Right renal cortex interstitium (tissue), 3 donors: ENCODE data around the gene PTTG1. TPM values are rescaled to one million over a fixed set of nuclear protein-coding genes. Genes with fewer than 3 reads are reported as not detected.

ENCODE experiments used
- DNase-seq, 3 donors: peaks; one replicate each; pipeline ENCODE4 v3.0.0-alpha.2; 2013; ENCODE audit warnings: low read depth in 3 of 3, low spot score in 2 of 3
- polyA plus RNA-seq, 3 donors: library from polyadenylated mRNA; unstranded; fragments of 120-200 nt; gene quantifications; one replicate each; pipeline ENCODE4 v1.2.1, GENCODE V29; 2013; ENCODE audit not compliant: insufficient read length in 3 of 3

Gene PTTG1
- 10 to 100 TPM; 68.5 to 72.3 (median 71.7) TPM for polyA plus RNA-seq

DNA sequence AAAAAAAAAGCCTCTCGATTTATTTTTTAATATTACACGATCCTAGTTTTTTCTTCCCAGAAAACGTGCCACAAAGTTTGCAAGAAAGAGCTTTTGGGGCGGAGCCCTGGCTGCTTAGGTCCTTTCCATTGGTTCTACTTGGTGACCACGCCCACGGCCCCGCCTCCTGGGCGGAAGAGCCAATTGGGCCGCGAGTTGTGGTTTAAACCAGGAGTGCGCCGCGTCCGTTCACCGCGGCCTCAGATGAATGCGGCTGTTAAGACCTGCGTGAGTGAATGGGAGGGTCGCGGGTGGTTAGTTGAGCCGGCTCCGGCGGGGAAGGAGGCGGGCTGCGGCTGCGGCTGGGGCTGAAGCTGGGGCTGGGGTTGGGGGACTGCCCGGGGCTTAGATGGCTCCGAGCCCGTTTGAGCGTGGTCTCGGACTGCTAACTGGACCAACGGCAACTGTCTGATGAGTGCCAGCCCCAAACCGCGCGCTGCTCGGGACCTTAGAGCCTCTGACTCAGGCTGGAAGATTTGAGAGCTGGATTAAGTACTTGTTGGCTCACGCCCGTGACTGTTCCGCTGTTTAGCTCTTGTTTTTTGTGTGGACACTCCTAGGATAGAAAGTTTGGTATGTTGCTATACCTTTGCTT is at the start of gene PTTG1:
Gene PTTG1 (plus strand): TSS at position 231 of the 634 bp plus-strand sequence. CDS start 458 bp downstream, outside the sequence.
- peak; percentile 91 to 96 (median 96) for DNase-seq

DNA sequence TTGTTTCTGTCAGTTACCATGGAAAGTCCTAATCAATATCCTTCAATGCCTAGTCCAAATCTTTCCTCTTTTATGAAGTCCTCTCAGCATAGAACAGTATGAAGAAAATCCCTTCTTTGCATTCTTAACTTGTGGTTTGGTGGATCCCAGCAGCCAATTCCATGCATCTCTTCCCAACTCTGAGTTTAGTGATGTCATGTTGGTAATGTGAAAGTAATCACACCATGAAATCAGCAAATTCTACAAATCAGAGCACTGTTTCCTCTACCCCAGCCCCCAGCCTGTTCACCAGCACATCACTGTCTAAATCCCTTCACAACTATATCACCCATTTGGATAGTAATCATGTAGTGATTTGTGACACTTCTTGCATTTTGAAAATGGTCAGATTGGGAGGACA is 46.5 kb upstream of the PTTG1 start:
- no peak for DNase-seq

DNA sequence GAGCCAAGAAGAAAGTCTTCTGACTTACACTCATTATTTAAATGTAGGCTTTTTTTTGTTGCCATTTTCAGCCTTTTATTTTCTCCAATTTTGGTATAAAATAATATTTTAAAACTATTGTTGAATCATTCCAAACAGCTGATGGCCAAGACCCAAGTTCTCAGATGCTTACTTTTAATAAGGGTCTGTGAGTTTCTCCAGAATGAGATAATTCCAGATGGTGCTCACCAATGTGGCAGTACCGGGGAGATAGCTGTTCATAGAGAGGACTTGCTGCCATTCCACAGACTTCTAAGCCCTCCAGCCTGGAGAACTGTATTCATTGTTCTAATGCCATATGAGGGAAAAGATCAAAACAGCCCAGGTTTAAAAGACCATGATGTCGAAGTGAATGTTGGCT is 46.0 kb upstream of the PTTG1 start:
- no peak for DNase-seq

DNA sequence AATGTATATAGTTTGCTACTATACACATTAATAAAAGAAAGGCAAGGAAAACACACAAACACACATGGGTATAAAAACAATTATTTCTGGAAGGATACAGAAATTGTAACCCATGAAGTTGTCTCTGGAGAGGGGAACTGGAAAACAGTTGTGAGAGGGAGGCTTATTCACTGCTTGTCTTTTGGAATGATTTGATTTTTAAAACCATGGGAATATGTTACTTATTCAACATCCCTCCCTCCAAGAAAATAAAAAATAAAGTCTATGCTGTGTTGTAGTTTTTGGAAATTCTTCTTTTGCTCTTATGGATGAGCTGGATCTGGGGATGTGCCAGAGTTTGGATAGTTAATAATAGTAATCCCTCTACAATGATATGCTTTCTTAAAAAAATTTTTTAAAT is 45.2 kb upstream of the PTTG1 start:
- DNase-seq = no peak

DNA sequence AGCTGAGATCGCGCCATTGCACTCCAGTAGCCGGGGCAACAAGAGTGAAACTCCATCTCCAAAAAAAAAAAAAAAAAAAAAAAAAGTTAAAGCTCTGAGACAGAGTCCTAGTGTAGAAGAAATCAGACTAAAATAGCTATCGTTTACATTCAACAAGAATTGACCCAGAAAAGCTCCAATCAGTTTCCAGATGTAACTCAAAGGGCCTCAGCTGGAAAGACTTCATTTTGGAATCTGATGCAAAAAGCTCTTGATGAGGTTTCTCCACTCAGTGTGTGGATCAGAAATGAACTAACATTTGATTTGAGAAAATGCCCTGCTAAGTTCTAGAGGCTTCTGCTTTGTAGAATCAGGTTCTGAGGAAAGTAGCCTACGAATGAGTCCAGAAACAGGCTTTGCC is 44.0 kb upstream of the PTTG1 start:
- no peak for DNase-seq

DNA sequence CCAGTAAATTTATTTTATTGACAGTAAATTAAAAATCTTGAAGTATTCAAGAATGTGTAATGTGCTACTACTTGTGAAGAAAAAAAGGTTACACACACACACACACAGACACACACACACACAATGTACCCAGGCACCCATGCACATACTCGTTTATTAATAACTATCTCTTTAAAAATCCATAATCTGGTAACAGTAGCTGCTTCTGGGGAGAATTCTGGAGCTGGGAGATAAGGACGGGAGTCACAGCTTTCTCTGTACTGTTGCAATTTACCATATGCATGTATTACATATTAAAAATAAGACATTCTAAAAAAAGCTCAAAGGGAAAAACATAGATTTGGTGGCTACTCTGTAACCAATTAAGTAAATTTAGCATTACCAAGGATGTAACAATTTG is 43.3 kb upstream of the PTTG1 start:
- no peak for DNase-seq

DNA sequence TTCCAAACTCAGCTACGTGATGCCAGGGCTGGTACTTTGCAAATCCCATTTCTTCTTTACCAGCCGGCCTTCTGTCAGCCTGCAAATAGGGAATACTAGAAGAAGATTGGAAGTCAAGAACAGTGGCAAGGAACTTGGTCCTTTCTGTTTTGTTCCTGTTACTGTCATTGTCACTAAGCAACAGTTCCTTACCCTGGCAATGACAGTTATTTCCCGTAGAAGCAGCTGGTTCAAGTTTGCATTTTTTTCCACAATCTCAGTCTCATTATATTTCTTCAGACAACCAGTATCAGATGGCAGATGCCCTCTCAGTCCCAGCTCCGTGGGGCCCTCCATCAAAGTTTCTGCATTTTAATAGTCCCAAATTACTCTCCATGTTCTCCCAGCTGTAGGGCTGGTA is 42.1 kb upstream of the PTTG1 start:
- no peak for DNase-seq

DNA sequence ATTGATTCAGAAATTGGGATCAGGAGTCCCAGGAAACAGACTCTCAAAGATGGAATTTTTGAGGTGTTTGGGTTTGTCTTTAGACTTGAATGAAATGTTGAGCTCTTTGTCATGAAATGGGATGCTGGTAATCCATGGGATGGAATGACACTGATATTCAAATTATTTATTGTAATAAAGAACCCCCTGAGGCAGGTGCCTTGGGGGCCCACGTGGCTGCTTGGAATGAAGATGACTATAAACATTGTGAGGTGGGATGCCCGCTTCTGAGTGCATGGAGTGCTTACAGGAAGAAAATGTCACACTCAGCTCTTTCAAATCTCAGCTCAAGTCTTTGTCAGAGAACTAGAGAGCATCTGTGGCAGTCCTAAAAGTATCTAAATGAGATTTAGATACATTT is 41.6 kb upstream of the PTTG1 start:
- DNase-seq = no peak

DNA sequence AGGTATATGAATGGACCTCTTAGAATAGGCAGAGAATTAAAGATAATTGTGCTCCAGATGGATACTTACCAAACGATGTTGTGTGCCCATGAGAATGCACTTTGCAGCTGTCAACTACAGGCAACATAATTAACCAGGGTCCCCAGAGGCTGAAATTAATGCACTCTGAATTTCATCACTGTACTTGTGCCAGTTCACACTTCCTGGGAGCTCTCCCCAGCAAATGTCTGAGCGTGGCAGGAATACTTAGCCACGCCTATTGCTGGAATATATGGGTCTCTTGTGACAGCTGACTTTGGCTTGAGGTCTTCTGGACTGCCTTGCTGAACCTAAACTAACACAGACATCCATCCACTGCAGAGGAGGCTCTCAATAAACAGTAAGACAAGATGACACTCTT is 39.3 kb upstream of the PTTG1 start:
- DNase-seq = no peak

DNA sequence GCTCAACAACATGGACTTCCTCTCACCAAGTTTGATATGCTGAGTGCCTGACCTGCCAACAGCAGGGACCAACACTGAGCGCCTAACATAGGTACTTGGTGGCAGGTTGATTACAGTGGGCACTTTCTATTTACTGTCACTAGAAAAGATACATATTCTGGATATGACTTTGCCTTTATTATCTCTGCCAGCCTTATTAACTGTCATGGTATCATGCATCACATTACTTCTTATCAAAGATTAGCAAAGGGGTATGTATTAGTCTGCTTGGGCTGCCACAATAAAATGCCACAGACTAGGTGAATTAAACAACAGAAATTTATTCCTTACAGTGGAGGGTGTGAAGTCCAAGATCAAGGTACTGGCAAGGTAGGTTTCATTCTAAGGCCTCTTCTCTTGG is 37.0 kb upstream of the PTTG1 start:
- DNase-seq = no peak

DNA sequence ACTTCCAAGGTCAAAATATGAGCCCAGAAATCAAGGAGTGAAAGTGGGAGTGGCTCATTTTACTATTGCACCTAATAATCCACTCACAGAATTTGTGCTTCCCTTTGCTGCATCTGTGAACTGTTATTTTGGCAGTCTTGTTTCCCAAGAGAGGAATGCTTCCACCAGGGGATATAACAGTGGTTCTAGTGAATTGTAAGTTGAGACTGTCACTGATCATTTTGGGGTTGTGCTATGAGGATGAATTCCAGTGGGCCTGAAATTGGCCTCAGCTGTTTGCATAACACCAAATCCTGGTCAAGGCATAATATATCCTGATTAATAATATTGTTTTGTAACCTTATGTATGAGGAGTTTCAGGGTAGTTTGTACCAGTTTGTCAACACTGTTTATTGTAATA is 36.2 kb upstream of the PTTG1 start:
- no peak for DNase-seq

DNA sequence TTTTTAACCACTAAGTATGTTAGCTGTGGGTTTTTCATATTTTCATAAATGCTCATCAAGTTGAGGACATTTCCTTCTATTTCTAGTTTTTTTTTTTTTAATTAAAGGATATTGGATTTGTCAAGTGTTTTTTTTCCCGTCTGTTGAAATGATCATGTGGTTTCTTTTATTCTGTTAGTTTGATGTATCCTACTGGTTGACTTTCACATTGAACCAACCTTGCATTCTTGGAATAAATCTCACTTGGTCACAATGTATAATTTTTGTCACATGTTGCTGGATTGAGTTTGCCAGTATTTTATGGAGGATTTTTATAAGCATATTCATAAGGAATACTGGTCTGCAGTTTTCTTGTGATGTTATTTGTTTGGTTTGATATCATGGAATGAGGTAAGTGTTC is 34.2 kb upstream of the PTTG1 start:
- DNase-seq = no peak

DNA sequence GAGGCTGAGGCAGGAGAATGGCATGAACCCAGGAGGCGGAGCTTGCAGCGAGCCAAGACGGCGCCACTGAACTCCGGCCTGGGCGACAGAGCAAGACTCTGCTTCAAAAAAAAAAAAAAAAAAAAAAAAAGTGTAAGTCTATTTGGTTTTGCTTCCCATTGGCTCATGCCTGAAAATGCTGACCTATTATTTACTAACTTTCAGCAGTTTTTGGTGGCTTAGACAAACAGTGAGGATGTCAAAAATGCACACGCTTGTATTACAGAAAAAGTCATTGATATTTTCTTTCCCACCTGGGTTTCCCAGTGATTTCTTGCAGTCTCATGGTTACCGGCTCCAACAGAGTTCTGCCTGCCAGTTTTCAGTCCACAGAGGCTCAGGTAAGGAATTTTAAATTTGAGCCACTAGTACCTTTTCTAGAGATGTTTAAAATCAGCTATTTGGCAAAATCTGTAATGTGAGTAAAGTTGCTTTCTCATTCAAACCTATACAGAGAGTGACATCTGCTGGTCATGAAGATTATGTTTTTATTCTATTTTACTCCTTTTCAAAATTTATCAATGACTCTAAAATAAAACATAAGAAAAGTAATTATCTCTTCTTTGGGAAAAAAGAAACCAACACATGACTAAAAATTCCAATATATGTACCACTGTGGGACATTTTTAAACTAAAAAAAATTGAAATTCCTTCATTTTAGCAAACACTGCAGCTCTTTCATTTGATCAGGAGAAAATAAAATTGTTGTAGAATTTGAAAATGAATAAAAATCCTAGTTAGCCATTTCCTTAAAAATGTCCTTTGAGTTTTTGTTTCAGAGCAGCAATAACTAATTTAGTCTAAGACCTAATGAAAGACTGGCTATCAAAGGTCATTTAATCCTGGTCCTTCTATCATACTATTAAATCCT is 30.6 kb upstream of the PTTG1 start:
- DNase-seq = no peak

DNA sequence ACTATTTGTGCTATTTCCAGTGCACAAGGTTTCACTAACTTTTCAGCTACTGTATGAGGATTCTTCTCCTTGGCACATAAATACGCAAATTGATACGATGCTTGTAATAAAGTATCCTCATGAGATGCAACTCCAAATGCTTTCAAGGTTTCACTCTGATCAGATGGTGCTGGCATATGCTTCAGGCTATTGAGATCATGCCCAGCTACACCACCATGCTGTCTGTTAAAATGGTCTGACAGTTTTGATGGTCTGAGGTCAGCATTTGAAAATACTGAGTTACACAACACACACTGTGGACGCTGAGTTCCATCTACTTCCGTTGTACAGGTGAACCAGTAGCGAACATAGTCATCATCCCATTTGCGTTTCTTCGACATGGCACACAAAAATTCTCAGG is 26.5 kb upstream of the PTTG1 start:
- no peak for DNase-seq

DNA sequence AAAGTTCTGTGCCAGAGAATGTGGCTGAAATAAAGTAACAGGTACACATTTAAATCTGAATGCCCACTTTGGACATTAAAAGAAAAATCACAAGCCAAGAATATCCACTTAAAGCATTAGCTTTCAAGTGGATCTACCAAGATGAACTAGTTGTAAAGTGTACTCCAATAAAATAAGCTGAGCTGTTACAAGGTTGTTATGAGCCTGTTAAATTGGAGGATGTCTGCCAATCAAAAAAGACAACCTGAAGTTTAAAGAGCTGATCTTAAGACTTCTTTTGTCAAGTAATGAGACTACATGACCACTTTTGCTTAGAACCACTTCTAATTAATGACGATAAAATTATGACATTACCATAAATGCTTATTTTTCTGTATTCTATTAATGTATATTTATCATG is 24.2 kb upstream of the PTTG1 start:
- no peak for DNase-seq

DNA sequence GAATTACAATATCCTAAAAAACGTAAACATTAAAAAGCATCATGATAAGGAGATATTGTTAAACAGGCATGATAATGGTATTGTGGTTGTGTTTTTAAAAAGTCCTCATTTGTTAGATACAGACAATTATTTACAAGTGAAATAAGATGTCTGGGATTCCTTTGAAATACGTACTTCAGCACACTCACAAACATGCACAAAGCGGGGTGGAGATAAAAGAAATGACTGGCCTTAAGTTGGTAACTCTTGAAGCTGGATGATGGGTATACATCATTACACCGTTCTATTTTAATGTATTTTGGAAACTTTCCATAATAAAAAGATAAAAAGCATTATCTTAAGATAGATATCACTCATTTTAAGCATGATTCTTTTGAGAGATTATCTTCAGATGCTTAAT is 22.8 kb upstream of the PTTG1 start:
- DNase-seq = no peak

DNA sequence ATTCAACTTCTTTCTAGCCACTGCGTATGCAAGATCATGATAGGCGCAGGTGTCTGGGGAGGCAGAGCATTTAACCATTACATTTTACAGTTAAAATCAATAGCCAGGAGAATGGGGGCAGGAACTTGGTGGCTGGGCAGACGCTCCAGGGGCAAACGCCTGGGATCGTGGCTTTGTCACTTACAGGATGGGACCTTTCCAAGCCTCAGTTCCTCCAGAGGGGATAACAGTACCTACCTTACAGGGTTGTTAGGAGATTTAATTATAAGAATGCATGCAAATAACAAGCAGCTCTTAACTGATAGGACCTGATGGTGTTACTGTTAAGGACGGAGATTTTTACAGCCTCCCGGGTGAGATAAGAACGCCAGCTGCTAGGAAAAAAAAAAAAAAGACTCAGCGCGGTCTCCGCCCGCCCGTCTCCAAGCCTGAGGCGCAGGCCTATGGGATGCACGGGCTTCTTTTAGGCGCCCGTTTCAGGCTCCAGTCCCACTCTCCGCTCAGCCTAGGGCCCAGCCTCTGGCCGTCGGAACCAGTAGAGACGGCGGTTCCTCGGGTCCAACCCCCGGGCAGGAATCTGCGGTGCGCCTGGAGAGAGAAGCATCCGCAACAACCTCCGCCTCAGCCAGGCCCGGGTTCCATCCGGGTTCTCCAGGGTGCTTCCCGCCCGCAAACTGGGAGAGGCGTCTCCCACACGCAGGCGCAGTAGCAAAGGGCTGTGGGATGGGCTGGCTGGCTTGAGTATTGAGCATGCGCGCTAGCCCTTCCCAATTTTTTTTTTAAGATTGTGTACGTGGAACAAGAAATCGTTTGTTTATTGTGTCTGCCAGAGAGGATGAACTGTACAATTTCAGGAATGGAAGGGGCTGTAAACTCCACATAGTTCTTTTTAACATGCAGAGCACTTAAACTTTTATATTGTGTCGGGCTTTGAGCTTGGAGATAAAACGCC is 22.0 kb upstream of the PTTG1 start, which contains the start of gene FAM200C:
Gene FAM200C (minus strand): TSS at position 653 of the 952 bp plus-strand sequence. CDS start 4,564 bp downstream, outside the sequence.
- peak; percentile 83 to 89 (median 86) for DNase-seq

DNA sequence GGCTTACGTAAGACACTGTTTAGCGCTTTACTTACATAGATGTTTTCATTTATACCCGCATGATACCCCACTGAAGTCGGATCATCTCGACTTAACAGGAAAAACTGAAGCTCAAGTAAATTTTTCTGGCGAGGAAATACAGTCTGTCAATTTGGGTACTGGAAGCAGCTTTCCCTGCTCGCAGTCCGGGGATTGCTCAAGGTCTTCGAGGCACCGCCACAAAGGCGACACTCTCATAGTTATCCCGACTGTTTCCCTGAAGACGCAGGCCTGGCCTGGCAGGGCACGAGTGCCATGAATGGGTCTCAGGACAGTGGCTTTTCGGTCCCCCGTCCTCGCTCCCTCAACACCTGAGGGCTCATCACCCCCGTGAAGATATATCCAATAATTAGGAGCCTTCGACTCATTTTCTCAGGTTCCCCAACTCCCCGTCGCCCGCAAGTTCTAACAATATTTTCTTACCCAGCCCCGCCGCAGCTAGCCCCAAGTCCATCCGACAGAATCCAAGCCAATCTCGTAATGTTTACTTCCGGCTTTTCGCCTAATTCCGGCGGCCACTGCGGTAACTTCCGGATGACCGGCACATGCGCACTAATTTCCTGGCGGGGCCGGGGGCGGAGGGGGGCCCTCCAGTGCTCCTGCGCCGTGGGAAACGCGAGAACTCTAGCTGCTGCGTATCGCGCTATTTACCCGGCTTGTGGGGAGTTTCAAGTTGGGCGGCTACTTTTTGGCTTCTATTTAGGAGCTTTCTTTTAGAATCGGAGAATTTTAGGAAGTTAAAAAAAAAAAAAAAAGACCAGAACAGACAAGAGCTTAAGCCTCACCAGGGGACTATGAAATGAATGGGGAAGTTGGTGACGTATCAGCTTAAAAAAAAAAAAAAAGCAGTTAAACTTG is 2.8 kb upstream of the PTTG1 start, which contains the start of gene SLU7:
Gene SLU7 (minus strand): TSS at position 521 of the 897 bp plus-strand sequence. CDS start 3,787 bp downstream, outside the sequence.
- peak; percentile 81 to 92 (median 87) for DNase-seq

DNA sequence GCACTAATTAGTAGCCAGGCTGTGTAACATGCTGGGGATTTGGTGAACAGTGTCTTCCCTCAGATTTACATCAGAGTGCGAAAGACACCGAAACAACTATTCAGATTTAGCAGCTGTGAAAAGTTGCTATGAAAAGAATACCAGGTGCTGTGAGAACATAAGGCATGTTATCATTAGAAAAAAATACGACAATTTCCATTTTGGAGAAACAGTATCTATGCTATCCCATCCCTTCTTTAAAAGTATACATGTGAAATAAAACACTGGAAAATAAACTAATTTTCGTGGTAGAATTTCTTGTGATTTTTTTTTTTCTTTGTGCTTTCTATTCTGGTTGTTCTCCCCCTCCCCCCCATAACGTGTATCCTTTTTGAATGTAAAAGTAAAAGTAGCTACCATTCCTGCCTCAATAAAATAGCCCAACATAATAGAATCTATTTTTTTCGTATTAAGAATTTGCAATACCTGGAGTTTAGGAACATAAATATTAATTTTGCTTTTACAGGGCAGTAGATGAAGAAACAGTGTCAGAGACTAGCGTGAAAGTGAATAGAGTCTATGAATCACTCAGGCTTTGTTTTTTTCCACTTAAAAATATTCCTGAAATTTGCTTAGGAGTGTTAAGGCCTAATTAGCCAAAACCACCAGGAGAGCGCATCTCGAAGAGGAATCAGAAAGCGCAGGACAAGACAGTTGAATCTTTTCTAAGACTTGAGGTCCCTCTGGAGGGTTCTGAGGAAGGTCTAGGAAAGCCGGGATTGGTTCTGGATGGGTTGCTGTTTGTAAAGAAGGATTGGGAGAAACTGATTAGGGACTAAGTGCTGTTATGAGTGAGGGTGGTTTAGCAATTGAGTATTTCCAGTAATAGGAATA is 2.0 kb upstream of the PTTG1 start:
- no peak for DNase-seq
